HEK293 (cell line): ENCODE data around the gene MAEA.

Source experiments
- GFI1B ChIP-seq: fragments of 450-650 bp; formaldehyde crosslinking; IDR thresholded peaks from 2 replicates; pipeline ENCODE4 v1.5.1; 2016; ENCODE audit warnings: missing biosample characterization, missing genetic modification characterization
- GLIS2 ChIP-seq: fragments of 450-650 bp; formaldehyde crosslinking; IDR thresholded peaks from 2 replicates; pipeline ENCODE4 v1.5.1; 2016; ENCODE audit warnings: missing biosample characterization, missing genetic modification characterization
- KLF1 ChIP-seq: fragments of 450-650 bp; formaldehyde crosslinking; IDR thresholded peaks from 2 replicates; pipeline ENCODE4 v1.5.1; 2016; ENCODE audit warnings: missing biosample characterization, missing genetic modification characterization
- ZNF114 ChIP-seq: fragments of 450-650 bp; formaldehyde crosslinking; IDR thresholded peaks from 2 replicates; pipeline ENCODE4 v1.5.0; 2017; ENCODE audit warnings: missing biosample characterization, missing genetic modification characterization
- ZNF140 ChIP-seq: fragments of 450-650 bp; formaldehyde crosslinking; IDR thresholded peaks from 2 replicates; pipeline ENCODE4 v1.5.1; 2016; ENCODE audit warnings: missing biosample characterization, missing genetic modification characterization
- ZNF558 ChIP-seq: fragments of 450-650 bp; formaldehyde crosslinking; IDR thresholded peaks from 2 replicates; pipeline ENCODE4 v1.5.1; 2016; ENCODE audit warnings: missing biosample characterization, missing genetic modification characterization
- ZNF626 ChIP-seq: fragments of 450-650 bp; sonication (Bioruptor Pico); formaldehyde crosslinking; IDR thresholded peaks from 2 replicates; pipeline ENCODE4 v1.5.1; 2018; ENCODE audit warnings: missing biosample characterization, missing genetic modification characterization, inconsistent platforms
- ZNF654 ChIP-seq: fragments of 450-650 bp; formaldehyde crosslinking; IDR thresholded peaks from 2 replicates; pipeline ENCODE4 v1.5.1; 2016; ENCODE audit warnings: low read depth, missing biosample characterization, missing genetic modification characterization
- TF ChIP-seq, protein P1 (sequence below): fragments of 450-650 bp; formaldehyde crosslinking; IDR thresholded peaks from 2 replicates; pipeline ENCODE4 v1.5.1; 2016; ENCODE audit warnings: missing biosample characterization, missing genetic modification characterization
- TF ChIP-seq, protein P2 (sequence below): fragments of 450-650 bp; formaldehyde crosslinking; IDR thresholded peaks from 2 replicates; pipeline ENCODE4 v1.5.1; 2016; ENCODE audit warnings: missing biosample characterization, missing genetic modification characterization
- TF ChIP-seq, protein P3 (sequence below): fragments of 450-650 bp; formaldehyde crosslinking; IDR thresholded peaks from 2 replicates; pipeline ENCODE4 v1.5.1; 2016; ENCODE audit warnings: missing biosample characterization, missing genetic modification characterization

DNA sequence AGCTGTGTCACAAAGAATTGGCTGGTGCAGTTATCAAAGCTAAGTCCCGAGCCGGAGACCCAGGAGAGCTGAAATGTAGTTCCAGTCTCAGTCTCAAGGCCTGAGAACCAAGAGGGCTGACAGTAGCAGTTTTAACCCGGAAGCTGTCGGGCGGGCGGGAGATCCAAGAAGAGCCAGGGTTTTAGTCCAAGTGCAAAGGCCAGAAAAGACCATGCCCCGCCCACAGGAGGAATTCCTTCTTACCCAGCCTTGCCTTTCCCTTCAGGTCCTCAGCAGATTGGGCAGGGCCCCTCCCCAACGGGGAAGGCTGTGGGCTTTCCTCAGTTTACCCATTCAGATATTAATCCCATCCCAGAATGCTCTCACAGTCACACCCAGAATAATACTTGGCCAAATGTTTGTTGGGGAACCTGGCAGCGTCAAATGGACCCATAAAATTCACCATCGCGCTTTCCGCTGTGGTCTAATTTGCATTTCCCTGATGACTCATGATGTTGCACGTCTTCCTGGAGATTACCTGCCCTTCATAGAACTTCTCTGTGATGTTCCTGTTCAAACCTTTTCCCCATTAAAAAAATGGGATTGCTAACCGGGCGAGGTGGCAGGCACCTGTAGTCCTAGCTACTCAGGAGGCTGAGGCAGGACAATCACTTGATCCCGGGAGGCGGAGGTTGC, 16.2 kb downstream of the MAEA start:
- TF ChIP-seq ZNF654 (tag by site-specific recombination) (no peak), KLF1 (no peak), ZNF140 (tag by site-specific recombination) (no peak), ZNF114 (tag by site-specific recombination) (no peak), ZNF626 (tag by site-specific recombination) (no peak), ZNF558 (no peak), GLIS2 (tag by site-specific recombination) (no peak), GFI1B (tag by site-specific recombination) (no peak)
- TF ChIP-seq, protein P1, sequence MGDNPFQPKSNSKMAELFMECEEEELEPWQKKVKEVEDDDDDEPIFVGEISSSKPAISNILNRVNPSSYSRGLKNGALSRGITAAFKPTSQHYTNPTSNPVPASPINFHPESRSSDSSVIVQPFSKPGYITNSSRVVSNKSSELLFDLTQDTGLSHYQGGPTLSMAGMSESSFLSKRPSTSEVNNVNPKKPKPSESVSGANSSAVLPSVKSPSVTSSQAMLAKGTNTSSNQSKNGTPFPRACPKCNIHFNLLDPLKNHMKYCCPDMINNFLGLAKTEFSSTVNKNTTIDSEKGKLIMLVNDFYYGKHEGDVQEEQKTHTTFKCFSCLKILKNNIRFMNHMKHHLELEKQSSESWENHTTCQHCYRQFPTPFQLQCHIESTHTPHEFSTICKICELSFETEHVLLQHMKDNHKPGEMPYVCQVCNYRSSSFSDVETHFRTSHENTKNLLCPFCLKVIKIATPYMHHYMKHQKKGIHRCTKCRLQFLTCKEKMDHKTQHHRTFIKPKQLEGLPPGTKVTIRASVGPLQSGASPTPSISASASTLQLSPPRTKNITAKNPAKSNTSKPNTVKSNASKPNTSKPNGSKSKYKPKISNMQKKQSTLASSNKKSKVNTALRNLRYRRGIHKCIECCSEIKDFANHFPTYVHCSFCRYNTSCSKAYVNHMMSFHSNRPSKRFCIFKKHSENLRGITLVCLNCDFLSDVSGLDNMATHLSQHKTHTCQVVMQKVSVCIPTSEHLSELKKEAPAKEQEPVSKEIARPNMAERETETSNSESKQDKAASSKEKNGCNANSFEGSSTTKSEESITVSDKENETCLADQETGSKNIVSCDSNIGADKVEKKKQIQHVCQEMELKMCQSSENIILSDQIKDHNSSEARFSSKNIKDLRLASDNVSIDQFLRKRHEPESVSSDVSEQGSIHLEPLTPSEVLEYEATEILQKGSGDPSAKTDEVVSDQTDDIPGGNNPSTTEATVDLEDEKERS (tag by site-specific recombination) = no peak
- TF ChIP-seq, protein P2, sequence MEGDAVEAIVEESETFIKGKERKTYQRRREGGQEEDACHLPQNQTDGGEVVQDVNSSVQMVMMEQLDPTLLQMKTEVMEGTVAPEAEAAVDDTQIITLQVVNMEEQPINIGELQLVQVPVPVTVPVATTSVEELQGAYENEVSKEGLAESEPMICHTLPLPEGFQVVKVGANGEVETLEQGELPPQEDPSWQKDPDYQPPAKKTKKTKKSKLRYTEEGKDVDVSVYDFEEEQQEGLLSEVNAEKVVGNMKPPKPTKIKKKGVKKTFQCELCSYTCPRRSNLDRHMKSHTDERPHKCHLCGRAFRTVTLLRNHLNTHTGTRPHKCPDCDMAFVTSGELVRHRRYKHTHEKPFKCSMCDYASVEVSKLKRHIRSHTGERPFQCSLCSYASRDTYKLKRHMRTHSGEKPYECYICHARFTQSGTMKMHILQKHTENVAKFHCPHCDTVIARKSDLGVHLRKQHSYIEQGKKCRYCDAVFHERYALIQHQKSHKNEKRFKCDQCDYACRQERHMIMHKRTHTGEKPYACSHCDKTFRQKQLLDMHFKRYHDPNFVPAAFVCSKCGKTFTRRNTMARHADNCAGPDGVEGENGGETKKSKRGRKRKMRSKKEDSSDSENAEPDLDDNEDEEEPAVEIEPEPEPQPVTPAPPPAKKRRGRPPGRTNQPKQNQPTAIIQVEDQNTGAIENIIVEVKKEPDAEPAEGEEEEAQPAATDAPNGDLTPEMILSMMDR (tag by site-specific recombination) = no peak
- TF ChIP-seq, protein P3, sequence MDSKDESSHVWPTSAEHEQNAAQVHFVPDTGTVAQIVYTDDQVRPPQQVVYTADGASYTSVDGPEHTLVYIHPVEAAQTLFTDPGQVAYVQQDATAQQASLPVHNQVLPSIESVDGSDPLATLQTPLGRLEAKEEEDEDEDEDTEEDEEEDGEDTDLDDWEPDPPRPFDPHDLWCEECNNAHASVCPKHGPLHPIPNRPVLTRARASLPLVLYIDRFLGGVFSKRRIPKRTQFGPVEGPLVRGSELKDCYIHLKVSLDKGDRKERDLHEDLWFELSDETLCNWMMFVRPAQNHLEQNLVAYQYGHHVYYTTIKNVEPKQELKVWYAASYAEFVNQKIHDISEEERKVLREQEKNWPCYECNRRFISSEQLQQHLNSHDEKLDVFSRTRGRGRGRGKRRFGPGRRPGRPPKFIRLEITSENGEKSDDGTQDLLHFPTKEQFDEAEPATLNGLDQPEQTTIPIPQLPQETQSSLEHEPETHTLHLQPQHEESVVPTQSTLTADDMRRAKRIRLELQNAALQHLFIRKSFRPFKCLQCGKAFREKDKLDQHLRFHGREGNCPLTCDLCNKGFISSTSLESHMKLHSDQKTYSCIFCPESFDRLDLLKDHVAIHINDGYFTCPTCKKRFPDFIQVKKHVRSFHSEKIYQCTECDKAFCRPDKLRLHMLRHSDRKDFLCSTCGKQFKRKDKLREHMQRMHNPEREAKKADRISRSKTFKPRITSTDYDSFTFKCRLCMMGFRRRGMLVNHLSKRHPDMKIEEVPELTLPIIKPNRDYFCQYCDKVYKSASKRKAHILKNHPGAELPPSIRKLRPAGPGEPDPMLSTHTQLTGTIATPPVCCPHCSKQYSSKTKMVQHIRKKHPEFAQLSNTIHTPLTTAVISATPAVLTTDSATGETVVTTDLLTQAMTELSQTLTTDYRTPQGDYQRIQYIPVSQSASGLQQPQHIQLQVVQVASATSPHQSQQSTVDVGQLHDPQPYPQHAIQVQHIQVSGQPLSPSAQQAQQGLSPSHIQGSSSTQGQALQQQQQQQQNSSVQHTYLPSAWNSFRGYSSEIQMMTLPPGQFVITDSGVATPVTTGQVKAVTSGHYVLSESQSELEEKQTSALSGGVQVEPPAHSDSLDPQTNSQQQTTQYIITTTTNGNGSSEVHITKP = no peak
